HG03457 (cell line): ENCODE data around the gene INHBE.
A peak's percentile ranks its signal among the peaks of the same experiment; 100 is the strongest.
"Not testable (repeated sequence)": the region's sequence is repeated elsewhere in the genome, so short reads cannot be mapped to it uniquely, and the experiment has no call there.

Experiments
- ATAC-seq: cut with Tn5 transposase; IDR thresholded peaks from one replicate; pipeline ENCODE4 v1.9.1; 2021; ENCODE audit warnings: moderate number of reproducible peaks; ENCODE audit not compliant: unreplicated experiment

INHBE gene, protein sequence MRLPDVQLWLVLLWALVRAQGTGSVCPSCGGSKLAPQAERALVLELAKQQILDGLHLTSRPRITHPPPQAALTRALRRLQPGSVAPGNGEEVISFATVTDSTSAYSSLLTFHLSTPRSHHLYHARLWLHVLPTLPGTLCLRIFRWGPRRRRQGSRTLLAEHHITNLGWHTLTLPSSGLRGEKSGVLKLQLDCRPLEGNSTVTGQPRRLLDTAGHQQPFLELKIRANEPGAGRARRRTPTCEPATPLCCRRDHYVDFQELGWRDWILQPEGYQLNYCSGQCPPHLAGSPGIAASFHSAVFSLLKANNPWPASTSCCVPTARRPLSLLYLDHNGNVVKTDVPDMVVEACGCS

DNA sequence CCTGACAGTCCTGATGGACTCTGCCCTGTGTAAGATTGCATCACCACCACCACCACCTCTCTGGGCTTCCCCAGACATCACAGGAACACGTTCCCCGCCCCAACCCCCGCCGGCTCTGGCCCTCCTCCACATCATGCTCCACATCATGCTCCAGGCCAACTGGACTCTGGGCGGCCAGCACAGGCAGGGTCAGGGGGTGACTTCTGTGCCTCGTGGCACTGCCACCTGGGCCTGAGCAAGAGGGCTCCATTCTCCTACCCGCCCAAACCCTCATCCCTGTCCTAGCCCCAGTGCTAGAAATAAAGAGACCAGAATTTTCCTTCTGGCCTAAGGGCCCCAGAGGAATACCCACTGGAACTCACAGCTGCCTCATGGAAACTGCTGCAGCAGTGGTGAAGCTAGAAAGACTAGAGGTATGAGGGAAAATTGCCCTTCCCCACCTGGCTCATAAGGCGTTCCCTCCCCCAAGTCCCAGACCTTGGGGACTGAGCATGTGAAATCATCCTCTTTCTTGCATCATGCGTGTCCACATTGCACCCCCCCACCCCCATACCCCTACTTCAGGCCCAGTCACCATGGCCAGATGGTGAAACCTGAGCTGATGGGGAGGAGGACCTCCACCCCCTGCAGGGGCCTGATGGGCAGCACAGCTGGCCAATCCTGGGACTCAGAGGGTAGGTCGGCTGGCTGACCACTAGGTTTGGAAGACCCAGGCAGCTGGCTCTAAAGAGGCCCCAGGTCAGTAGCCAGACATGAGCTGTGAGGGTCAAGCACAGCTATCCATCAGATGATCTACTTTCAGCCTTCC lies at the start of gene INHBE:
Gene INHBE, plus strand, starts transcription at position 742 of the 808 bp plus-strand sequence. CDS start 230 bp downstream, outside the sequence.
- ATAC-seq = no peak

DNA sequence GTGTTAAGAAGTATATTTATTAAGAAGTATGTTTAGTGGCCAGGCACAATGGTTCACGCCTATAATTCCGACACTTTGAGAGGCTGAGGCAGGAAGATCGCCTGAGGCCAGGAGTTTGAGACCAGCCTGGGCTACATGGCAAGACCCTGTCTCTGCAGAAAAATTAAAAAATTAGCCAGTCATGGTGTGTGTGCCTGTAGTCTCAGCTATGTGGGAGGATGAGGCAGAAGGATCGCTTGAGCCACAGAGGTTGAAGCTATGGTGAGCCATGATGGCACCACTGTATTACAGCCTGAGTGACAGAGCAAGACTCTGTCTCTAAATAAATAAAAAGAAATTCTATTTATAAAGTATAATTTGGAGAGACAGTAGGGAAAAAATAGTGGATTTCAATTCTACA lies 44.6 kb upstream of the INHBE start:
- no peak for ATAC-seq

DNA sequence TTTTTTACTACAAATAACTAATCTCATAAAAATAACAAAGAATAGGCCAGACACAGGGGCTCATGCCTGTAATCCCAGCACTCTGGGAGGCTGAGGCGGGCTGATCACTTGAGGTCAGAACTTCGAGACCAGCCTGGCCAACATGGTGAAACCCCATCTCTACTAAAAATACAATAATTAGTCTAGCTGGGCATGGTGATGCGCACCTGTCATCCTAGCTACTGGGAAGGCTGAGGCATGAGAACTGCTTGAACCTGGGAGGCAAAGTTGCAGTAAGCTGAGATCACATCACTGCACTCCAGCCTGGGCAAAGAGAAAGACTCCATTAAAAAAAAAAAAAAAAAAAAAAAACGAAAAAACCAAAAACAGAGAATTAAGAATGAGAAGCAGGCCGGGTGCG lies 40.9 kb upstream of the INHBE start:
- ATAC-seq = not testable (repeated sequence)

DNA sequence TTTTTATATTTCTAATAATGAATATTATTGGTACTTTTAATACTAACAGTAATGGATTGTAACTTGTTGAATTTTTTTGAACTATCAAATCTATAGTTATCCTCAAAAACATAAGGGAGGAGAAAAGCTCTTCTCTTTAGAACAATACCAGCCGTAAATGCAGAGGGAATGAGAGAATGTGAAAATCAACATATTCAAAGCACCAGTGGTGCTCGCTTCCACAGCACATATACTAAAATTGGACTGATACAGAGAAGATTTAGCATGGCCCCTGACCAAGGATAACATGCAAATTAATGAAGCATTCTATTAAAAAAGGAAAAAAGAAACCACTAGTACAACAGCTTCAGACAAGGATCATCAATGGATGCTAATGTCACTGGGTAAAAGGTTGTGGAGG lies 40.0 kb upstream of the INHBE start:
- no peak for ATAC-seq

DNA sequence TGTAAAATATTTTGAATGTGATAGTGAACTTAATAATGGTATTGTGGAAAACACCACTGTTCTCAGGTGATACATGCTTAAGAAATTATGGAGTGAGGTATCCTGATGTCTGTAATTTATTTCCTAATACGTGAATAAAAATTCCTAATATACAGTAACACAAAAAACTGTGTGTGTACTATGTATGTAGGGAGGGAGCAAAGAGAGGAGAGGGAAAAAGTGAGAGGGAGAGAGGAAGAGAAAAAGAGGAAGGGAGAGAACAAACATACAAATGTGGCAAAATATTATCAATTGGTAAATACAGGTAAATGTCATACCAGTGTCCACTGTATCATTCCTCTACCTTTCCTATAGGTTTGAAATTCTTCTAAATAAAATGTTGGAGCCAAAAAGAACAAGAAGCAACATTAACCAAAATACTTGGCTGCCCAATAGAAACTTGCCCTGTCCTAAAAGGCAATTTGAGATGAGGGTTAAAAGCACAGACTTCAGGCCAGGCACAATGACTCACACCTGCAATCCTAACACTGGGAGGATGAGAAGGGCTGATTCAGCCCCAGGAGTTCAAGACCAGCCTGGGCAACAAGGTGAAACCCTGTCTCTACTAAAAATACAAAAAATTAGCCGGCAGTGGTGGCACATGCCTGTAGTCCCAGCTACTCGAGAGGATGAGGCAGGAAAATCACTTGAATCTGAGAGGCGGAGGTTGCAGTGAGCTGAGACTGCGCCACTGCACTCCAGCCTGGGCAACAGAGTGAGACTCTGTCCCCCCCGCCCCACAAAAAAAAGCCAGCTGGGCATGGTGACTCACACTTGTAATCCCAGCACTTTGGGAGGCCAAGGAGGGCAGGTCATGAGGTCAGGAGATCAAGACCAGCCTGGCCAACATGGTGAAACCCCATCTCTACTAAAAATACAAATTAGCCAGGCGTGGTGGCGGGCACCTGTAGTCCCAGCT lies 38.8 kb upstream of the INHBE start:
- ATAC-seq = no peak

DNA sequence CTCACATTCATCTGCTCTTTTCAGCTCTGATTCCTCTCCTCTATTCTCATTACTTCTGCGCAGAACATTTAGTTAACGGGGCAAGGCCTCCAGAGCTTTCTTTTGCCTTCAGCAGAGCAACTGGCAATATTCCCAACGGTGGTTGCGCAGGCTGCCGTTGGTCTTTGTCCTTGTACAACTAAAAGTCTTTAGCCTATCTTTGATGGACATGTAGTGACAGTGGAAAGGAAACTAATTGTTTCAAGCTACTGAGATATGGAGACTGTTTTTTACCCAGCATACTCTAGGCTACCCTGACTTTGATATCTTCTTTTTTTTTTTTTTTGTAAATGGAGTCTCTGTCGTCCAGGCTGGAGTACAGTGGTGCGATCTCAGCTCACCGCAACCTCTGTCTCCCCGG lies 36.9 kb upstream of the INHBE start:
- no peak for ATAC-seq

DNA sequence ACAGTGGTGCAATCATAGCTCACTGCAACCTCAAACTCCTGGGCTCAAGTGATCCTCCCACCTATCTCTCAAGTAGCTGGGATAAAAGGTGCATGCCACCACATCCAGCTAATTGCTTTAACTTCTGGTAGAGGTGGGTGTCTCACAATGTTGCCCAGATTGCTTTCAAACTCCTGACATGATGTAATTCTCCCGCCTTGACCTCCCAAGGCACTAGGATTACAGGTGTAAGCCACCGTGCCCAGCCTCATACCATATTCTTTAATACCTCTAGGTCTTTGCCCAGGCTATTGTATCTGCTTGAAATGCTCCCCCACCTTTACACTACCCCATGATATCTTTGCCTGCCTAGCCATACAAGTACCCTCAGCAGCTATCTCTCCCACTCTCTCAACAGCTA lies 35.6 kb upstream of the INHBE start:
- ATAC-seq = no peak

DNA sequence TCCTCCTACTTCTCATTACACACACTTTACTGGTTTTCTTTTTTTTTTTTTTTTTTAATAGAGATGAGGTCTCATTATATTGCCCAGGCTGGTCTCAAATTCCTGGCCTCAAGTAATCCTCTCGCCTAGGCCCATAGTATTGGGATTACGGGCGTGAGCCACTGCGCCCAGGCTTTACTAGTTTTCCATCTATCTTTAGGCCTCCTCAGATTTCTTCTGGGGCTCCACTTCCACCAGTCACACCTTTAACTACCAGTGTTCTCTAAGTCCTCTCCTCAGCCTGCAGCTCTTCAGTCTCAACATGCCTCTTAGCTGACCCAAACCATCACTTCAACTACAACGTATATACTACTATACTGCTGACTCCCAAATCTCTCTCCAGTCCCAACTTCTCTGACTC lies 34.6 kb upstream of the INHBE start:
- no peak for ATAC-seq

DNA sequence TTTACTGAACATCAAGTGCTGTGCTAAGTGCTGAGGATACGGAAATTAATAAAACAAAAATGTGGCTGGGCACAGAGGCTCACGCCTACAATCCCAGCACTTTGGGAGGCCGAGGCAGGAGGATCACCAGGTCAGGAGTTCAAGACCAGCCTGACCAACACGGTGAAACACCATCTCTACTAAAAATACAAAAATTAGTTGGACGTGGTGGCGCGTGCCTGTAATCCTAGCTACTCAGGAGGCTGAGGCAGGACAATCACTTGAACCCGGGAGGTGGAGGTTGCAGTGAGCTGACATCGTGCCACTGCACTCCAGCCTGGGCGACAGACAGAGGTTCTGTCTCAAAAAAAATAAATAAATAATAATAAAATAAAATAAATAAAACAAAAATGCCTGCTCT lies 28.2 kb upstream of the INHBE start:
- not testable (repeated sequence) for ATAC-seq

DNA sequence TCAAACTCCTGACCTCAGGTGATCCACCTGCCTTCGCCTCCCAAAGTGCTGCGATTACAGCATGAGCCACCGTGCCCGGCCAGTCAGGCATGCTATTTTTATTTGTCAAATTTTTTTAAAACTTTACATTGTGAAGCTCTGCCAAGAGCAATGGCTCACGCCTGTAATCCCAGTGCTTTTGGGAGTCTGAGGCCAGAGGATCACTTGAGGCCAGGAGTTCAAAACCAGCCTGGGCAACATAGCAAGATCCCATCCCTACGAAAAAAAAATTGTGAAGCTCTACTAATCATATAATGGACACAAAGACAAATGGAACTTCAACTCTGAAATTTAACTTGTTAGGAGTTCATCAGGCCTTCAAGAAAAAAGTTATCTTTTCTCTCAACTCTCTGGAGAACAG lies 26.1 kb upstream of the INHBE start:
- no peak for ATAC-seq

DNA sequence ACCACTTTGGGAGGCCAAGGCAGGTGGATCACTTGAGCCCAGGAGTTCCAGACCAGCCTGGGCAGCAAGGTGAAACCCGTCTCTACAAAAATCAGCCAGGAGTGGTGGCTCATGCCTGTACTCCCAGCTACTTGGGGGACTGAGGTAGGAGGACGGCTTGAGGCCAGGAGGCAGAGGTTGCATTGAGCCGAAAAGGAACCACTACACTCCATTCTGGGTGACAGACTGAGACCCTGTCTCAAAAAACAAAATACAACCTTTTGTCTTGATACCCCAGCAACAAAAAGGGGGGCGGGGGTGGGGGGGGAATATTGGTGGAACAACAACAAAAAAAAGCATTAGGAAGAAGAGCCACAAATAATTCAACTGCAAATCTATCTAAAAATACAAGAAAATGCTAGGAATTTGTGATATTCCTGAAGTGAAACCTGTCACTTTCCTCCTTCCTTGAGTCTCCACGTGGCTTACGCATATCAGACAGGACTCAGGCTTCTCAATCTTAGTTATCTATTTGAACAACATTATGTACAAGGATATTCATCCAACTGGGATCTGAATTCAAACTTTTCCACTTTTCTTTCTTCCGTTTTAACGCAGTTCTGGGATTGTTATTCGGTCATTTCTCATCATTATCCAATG lies 25.5 kb upstream of the INHBE start:
- no peak for ATAC-seq

DNA sequence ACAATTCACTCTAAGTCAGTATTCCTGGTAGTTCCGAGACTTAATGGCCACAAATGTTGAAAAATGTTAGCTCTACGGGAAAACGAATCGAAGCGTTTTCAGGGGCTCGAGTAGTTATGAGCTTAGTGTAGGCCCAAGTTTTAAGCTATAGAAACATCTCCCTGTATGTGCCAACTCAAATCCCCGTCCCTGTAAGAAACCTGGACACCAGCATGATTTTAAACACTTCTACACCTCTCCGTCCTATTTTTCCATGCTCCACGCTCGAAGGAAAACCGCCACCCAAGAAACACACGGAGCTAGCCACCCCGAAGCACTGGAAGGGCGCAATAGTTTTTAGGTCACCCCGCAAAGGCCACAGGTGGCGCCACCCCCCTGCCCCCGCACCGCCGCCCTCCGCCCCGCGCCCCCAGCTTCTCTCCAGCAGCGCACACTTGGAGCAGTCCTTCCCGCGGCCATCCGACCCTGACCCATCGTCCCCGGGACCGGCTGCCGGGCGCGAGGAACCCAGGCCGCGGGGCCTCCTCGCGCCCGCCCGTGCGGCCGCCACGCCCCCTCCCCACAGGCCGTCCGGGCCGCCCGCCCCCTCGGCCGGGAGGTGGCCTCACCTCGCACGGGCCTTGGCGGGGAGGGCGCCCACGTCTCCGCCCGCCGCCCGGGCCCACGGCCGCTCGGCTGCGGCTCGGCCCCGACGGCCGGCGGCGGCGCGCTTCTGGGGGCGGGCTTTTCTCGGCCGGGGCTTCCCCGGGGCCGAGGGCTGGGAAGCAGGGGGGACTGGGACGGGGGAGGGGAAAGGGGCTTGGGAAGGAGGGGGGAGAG lies 24.8 kb upstream of the INHBE start:
- ATAC-seq = peak; percentile 39

DNA sequence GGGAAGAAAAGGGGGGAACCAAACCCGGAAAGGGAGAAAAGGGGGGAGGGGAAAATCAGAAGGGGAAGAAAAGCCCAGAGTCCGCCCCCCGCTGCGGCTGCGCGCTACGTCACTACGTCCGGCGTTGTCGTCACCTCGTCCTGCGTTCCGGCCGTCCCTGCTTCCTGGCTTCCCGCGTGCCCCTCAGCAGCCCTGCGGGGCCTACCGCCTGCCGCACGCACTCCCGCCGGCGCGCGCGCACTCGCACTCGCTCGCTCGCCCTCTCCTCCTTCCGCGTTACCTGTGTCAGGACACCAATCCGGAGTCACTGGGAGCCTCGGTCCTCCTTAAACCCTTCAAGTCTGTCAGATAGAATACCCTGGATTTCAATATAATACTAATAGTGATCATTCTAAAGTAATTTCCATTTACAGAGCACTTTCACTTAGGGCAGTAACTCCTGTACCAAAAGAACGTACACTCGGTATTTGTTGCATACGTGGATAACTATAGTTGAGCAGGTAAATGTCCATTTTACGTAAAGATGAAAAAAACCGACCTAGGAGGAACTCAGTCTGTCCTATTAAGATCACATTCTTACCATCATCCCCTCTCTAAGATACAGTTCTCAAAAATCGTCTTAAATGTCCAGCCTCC lies 24.1 kb upstream of the INHBE start, which contains the start of gene R3HDM2:
Gene R3HDM2, minus strand, starts transcription at position 113 of the 636 bp plus-strand sequence. CDS start 120,615 bp downstream, outside the sequence.
- peak; percentile 81 for ATAC-seq

DNA sequence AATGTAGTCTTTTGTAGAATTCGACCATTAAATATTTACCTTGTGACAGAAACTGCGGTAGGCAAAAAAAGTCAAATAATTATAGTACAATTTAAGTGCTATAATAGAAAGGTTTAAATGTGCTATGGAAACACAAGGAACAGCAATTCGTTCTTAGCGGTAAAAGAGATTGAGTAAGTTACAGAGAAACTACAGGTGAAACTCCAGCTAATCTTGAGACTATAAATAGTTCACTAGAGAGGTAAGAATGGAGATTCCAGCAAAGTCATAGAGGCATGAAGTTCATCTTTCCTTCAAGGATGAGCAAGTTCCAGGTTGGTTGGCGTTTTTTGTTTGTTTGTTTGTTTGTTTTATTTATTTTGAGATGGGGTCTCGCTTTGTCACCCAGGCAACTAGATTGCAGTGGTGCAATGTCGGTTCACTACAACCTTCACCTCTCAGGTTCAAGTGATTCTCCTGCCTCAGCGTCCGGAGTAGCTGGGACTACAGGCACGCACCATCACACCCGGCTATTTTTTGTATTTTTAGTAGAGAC lies 23.4 kb upstream of the INHBE start:
- no peak for ATAC-seq

DNA sequence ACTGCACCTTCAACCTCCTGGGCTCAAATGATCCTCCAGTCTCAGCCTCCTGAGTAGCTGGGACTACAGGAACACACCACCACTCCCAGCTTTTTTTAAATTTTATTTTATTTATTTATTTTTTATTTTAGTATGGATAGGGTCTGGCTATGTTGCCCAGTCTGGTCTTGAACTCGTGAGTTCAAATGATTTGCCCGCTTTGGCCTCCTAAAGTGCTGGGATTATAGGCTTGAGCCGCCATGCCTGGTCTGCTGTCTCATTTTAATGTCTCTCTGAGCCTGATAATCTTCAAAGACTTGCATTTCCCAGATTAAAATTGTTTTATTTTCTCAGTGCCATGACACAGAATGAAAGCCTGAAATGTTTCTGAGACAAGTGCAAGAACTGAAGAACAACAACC lies 21.7 kb upstream of the INHBE start:
- ATAC-seq = no peak

DNA sequence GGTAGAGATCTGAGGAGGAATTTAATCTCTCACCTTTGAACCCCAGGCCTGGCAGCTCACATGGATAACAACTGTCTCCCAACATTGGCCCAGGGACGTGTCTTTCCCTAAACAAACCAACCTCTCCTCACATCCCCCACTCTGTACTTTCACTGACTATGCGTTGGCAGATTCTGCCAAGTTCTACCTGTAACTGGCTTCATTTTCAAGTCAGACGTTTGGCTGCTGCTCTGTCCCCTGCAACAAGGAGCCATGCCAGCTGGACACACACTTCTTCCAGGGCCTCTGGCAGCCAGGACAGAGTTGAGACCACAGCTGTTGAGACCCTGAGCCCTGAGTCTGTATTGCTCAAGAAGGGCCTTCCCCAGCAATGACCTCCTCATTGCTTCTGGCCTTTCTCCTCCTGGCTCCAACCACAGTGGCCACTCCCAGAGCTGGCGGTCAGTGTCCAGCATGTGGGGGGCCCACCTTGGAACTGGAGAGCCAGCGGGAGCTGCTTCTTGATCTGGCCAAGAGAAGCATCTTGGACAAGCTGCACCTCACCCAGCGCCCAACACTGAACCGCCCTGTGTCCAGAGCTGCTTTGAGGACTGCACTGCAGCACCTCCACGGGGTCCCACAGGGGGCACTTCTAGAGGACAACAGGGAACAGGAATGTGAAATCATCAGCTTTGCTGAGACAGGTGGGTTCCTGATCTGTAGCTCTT lies 20.4 kb upstream of the INHBE start, which contains the start of gene INHBC:
Gene INHBC, plus strand, starts transcription at position 268 of the 707 bp plus-strand sequence. Its CDS starts 103 bp downstream, at position 371.
- no peak for ATAC-seq

DNA sequence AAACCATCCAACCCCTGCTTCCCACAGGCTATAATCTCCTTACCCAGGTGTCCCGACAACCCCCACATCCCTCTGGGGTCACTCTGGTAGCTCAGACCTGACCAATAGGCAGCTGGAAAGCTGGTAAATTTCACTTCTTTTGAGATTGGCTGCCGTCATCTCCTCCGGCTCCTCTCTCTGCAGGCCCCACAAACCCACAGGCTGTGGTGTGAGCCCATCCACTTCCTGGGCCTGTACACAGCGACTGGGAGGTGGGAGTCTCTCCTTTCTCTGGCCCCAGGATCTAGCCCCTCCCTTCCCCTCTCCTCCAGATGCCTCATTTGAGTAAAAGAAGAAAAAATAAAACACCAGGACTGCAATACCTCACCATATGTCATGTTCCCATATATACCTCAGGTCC lies 19.8 kb upstream of the INHBE start:
- no peak for ATAC-seq

DNA sequence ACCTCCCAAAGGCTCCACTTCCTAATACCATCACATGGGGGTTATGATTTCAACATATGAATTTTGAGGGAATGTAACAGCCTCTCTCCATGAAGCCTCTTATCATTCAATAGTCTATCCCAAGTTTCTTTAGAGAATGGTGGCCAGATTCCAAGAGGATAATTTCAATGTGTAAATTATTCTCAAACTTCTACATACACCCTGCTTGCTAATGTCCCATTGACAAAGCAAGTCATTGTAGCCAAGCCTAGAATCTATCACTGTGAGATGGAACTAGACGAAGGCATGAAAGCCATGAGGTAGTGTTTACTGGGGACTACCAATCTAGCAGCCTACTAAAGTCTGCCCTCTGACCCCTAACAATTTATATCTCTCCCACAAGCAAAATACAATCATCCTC lies 16.7 kb upstream of the INHBE start:
- no peak for ATAC-seq
